Cardiac fibroblast (primary cell): Measurements from ENCODE around the gene TUBGCP6.

ENCODE experiments used
- DNase-seq, 2 donors: peaks; one replicate each; pipeline versions ENCODE4 v3.0.0 to v3.0.0-alpha.2; 2010; ENCODE audit warnings: low read depth in 2 of 2
- H3K4me3 ChIP-seq, 2 donors: replicated peaks in 1 of 2; 1 replicate in 1 of 2; 2 replicates in 1 of 2; pipeline ENCODE4 v1.5.1; 2011; ENCODE audit warnings: low read depth in 2 of 2, low read length in 2 of 2, mild to moderate bottlenecking in 2 of 2, moderate library complexity in 1 of 2
- CTCF ChIP-seq: IDR thresholded peaks from one replicate; pipeline ENCODE4 v1.5.1; 2011; ENCODE audit warnings: low read depth, mild to moderate bottlenecking, low read length, inconsistent platforms

The TUBGCP6 gene

DNA sequence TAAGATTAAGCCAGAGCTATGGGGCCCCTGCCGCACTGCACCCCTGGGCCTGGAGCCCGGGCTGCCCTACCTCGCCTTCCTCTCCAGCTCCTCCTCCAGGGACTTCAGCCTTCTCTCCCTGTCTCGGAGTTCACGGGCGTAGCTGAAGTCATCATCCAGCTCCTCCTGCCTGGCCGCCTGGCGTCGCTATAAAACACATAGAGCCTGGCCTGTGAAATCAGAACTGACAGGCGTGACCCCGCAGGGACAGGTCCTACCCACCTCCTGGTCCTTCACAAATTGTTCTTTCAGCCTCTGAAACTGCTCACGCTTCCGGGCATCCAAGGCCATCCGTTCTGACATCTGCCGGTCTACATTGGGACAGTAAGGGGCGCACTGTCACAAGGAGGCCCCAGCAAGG is 20.8 kb downstream of the TUBGCP6 start:
- no peak overlapping the region for H3K4me3 ChIP-seq
- no peak for TF ChIP-seq CTCF
- DNase-seq, result no peak

- no peak for DNase-seq
- H3K4me3 ChIP-seq, result no peak overlapping the region
- no peak for TF ChIP-seq CTCF
These were observed 22.3 kb downstream of the TUBGCP6 start for GRCh38 chr22:50222508-50222907.

GRCh38 chr22:50221410-50222300 is 23.2 kb downstream of the TUBGCP6 start:
- TF ChIP-seq CTCF, result no peak
- no peak overlapping the region for H3K4me3 ChIP-seq
- DNase-seq, result no peak

DNA sequence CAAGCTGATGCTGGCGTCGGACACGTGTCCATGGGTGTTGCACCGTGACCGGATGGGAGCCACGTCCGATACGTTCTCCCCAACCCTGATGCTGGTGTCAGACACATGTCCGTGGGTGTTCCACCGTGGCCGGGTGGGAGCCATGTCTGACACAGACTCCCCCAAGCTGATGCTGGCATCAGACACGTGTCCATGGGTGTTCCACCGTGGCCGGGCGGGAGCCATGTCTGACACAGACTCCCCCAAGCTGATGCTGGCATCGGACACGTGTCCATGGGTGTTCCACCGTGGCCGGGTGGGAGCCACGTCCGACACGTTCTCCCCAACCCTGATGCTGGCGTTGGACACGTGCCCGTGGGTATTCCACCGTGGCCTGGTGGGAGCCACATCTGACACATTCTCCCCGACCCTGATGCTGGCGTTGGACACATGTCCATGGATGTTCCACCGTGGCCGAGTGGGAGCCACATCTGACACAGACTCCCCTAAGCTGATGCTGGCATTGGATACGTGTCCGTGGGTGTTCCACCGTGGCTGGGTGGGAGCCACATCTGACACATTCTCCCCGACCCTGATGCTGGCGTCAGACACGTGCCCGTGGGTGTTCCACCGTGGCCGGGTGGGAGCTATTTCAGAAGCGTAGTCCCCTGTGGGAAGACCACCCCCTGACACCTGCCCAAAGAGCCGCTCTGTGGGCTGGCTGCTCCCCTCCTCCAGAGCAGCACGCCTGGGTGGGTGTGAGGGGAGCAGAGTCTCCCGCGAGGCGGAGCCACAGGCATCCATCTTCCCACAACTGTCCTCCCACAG is 24.0 kb downstream of the TUBGCP6 start:
- H3K4me3 ChIP-seq, result no peak overlapping the region
- DNase-seq, result no peak
- TF ChIP-seq CTCF, result no peak

- no peak overlapping the region for H3K4me3 ChIP-seq
- TF ChIP-seq CTCF, result no peak
- DNase-seq, result no peak
These were observed 24.8 kb downstream of the TUBGCP6 start for GRCh38 chr22:50219800-50220602.

DNA sequence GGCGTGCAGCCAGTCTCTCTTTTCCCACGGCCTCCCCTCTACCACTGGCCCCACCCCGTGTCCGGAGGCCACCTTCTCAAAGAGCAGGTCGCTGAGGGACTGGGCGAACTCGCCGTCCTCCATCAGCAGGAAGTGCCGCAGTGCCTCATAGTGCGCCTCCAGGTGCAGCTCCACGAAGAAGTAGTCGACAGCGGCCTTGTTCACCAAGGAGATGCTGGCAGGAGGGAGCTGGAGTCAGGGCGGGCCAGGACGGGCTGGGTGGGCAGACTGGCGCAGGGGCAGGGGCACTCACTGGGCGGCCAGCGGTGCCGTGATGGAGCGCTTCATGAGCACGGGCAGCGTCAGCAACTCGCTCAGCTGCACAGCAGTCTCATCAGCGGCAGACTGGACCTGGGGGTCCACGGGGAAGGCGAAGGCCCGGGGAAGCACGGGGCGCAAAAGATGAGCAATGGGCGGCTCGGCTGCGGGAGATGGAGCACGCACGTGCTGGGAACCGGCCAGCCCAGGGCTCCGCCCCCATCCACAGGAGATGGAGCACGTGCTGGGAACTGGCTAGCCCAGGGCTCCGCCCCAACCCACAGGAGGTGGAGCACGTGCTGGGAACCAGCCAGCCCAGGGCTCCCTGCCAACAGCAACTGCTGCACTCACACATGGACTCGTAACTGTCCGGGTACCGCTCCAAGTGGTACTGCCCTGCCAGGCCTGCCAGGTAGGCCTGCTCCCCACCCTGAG is 25.7 kb downstream of the TUBGCP6 start:
- no peak overlapping the region for H3K4me3 ChIP-seq
- TF ChIP-seq CTCF, result no peak
- peak; percentile 65 to 87 for DNase-seq
